GM19397 (cell line): ENCODE measurements around the gene LPAR6.

Source experiments
- ATAC-seq: cut with Tn5 transposase; IDR thresholded peaks from one replicate; pipeline ENCODE4 v1.9.1; 2021; ENCODE audit warnings: mild to moderate bottlenecking, moderate library complexity; ENCODE audit not compliant: unreplicated experiment

The LPAR6 gene

GRCh38 chr13:48380581-48380980 is 32.3 kb downstream of the LPAR6 start:
- no peak for ATAC-seq

- ATAC-seq, result no peak
Observed at GRCh38 chr13:48377857-48378256, 35.1 kb downstream of the LPAR6 start.

GRCh38 chr13:48370815-48371214 is 42.1 kb downstream of the LPAR6 start:
- no peak for ATAC-seq

GRCh38 chr13:48369988-48370387 is 42.9 kb downstream of the LPAR6 start:
- ATAC-seq, result no peak
